HG02678 (cell line): ENCODE measurements around the gene ZNF654.
"Not testable (repeated sequence)": the region's sequence is repeated elsewhere in the genome, so short reads cannot be mapped to it uniquely, and the experiment has no call there.

Source experiments
- ATAC-seq: cut with Tn5 transposase; IDR thresholded peaks from one replicate; pipeline ENCODE4 v1.9.1; 2021; ENCODE audit warnings: mild to moderate bottlenecking, moderate library complexity; ENCODE audit not compliant: unreplicated experiment

ZNF654 gene

DNA sequence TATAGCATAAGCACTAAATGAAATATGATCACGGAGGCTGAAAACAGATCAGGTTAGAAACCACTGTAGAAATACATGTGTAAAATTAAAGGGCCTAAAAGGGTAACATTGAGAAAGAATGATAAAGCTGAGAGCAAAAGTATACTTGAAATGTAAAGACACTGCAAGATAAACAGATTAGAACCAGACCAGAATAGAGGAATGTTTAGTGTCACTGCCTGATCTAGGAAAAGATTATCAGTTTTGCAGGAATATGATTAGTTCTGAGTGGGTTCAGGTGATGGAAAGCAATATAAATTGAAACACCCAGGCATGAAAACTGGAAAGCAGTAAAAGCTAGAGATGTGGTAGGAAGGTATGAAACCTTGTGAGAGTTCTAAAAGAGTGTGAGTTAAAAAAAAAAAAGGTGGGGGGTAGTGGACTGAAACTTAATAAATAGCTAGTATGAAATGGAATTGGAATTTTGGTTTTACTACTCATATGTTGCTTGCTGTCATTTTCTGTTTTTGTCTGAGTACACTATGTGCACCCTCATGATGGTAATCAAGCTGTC, 74.7 kb downstream of the ZNF654 start:
- no peak for ATAC-seq

DNA sequence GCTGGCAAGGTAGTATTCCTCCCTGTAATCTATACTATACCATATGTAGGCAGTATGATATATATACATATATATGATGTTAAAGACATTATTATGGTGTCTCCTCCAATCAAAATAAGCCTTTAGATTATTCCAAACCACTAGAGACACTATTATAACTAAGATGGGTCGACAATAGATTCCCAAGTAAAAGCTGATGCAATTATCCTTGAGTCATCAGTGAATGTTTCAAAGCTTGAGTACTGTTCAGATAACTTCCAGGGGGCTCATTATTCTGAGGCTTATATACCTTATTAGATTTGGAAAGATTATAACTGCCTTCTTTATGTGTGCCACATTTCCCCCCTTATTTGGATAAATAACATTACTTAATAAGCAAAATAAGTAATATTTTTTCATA, 78.8 kb downstream of the ZNF654 start:
- ATAC-seq = no peak

DNA sequence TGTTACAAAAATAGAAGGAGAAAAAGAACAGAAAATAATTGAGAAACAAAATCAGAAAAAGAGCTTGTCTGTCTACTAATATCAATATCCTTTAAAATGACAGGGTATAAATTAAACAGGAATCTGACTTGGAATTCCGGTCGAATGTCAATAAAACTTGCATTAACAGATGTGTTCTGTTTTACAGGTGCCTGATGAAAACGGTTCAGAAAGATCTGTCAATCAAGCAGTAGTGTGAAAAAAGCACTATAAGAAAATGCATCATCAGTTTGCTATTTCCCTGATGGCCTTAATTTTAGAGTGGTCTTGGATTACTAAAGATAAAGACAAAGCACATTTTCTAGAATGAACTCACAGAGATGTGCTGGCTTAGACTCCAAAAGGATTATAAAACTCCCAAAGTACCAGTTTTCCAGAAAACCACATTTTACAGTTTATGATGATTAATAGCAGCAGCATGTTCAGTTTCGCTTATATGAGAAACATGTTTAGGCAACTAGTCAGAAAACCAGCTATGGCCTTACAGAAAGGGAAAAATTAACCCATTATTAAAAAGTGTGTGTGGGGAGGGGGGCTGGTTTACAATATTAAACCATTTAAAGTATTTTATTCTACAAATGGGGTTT, 82.5 kb downstream of the ZNF654 start:
- ATAC-seq = peak; percentile 2

GRCh38 chr3:88142094-88142624, 83.1 kb downstream of the ZNF654 start:
- peak; percentile 58 for ATAC-seq

DNA sequence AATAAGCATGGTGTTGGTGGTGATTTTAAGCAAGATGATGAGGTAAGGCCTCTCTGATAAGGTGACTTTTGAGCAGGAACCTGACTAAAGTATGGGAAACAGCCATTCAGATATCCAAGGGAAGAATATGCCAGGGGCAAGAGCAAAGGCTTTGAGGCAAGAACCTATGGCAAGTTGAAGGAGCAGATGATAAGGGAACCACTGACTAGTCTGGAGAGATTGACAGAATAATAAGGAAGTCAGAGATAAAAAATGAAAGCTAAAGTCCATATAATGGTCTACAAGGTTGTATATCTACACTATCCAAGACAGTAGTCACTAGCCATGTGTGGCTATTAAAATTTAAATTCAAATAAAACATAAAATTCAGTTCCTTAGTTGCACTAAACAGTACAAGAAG, 88.2 kb downstream of the ZNF654 start:
- ATAC-seq = no peak

- no peak for ATAC-seq
Measured at GRCh38 chr3:88148651-88149050, 89.6 kb downstream of the ZNF654 start.

- peak; percentile 14 for ATAC-seq
Measured at GRCh38 chr3:88149101-88149508, 90.0 kb downstream of the ZNF654 start.

DNA sequence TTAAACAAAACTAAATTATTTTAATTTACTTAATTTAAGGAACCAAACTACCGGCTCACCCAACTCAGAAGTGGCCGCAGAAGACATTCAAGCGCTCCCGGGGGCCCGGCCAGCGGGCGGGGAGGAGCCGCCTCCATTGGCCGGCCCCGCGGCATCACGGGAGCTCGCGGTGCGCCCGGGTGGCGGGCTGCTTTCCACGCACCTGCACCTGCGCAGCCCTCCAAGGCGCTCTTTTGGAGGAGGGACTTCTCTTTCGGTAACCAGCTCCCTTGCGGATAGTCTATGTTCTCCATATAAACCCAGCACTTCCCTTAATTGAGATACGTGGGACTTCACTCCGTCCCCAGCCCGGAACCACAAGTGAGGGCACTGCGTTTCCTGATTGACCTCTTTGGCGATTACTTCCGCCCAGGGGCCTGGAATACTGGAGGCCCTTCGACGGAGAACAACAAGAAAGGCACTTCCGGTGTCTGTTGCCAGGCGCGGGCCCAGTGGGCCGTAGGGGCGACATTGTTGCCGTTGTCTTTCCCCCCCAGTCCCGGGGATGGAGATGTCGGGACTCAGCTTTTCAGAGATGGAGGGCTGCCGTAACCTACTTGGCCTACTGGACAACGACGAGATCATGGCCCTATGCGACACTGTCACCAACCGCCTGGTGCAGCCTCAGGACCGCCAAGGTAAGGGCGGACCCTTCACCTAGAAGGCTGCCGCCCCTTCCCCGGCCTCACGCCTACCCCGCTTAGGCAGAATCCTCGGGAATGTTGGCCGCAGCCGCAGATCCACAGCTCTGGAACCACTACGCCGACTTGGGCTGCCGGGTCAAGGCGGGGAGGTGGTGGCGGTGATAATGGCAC, 90.7 kb downstream of the ZNF654 start, which contains the start of gene C3orf38:
C3orf38 (plus strand) TSS at position 451 of the 854 bp plus-strand sequence; CDS start at position 545, 94 bp downstream.
- peak; percentile 82 for ATAC-seq

GRCh38 chr3:88150371-88150770, 91.3 kb downstream of the ZNF654 start:
- ATAC-seq = peak; percentile 30

DNA sequence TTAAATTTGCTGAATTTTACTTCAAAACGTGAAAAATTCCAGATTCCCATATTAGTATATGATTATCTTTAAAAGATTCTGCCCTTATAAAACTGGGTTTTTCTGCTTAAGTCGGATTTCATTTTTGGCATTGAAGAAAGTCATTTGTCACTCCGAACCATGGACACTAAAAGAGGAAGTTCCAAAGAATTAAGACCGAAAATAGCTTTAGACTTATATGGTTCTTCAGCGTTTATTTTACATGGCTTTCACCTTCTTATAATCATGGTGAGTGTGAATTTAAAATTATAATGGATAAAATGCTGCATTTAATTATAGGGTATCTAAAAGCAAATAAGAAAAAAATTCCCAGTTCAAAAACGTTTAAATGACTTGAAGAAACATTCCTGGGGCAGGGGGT, 91.8 kb downstream of the ZNF654 start:
- ATAC-seq = no peak

GRCh38 chr3:88151358-88151757, 92.3 kb downstream of the ZNF654 start:
- ATAC-seq = no peak

- no peak for ATAC-seq
Measured at GRCh38 chr3:88152841-88153240, 93.8 kb downstream of the ZNF654 start.

GRCh38 chr3:88166419-88166971, 107.4 kb downstream of the ZNF654 start:
- ATAC-seq = no peak

- no peak for ATAC-seq
Measured at GRCh38 chr3:88167173-88167572, 108.1 kb downstream of the ZNF654 start.

GRCh38 chr3:88167704-88168103, 108.6 kb downstream of the ZNF654 start:
- no peak for ATAC-seq

GRCh38 chr3:88168171-88168570, 109.1 kb downstream of the ZNF654 start:
- ATAC-seq = no peak

GRCh38 chr3:88180398-88180999, 121.4 kb downstream of the ZNF654 start:
- peak; percentile 93 for ATAC-seq

GRCh38 chr3:88182165-88182918, 123.3 kb downstream of the ZNF654 start:
- not testable (repeated sequence) for ATAC-seq

- ATAC-seq = no peak
Measured at GRCh38 chr3:88188436-88188835, 129.4 kb downstream of the ZNF654 start.

GRCh38 chr3:88189361-88189810, 130.3 kb downstream of the ZNF654 start:
- peak; percentile 97 for ATAC-seq
